Skeletal muscle tissue (tissue), 4 donors: ENCODE measurements around the gene AK8. TPM values are rescaled to one million over a fixed set of nuclear protein-coding genes. Genes with fewer than 3 reads are reported as not detected.

Experiments used
- H3K27ac ChIP-seq: one replicate; pipeline ENCODE4 v1.7.0; 2013; ENCODE audit warnings: mild to moderate bottlenecking, low read depth, low read length, inconsistent platforms
- H3K27me3 ChIP-seq, 3 donors: one replicate each; pipeline ENCODE4 v1.7.0; 2013; ENCODE audit warnings: low read length in 3 of 3; ENCODE audit not compliant: control insufficient read depth in 3 of 3, insufficient read depth in 3 of 3
- H3K36me3 ChIP-seq, 3 donors: one replicate each; pipeline ENCODE4 v1.7.0; 2013; ENCODE audit warnings: low read length in 3 of 3; ENCODE audit not compliant: control insufficient read depth in 3 of 3, insufficient read depth in 3 of 3
- H3K4me1 ChIP-seq, 3 donors: one replicate each; pipeline ENCODE4 v1.7.0; 2013; ENCODE audit warnings: low read length in 3 of 3, mild to moderate bottlenecking in 3 of 3; ENCODE audit not compliant: control insufficient read depth in 3 of 3, insufficient read depth in 3 of 3
- H3K4me3 ChIP-seq, 3 donors: one replicate each; pipeline ENCODE4 v1.7.0; 2013; ENCODE audit warnings: low read length in 3 of 3
- H3K9ac ChIP-seq, 3 donors: one replicate each; pipeline ENCODE4 v1.7.0; 2013; ENCODE audit warnings: low read length in 3 of 3, mild to moderate bottlenecking in 3 of 3, moderate library complexity in 2 of 3, low read depth in 1 of 3
- H3K9me3 ChIP-seq, 3 donors: one replicate each; pipeline ENCODE4 v1.7.0; 2013; ENCODE audit warnings: low read length in 3 of 3; ENCODE audit not compliant: control insufficient read depth in 3 of 3
- total RNA-seq: library from RNA; depleted of rRNA; stranded (reverse); fragments of >200 nt; gene quantifications from one replicate; pipeline ENCODE4 v1.2.3, GENCODE V29; 2014
- donor health status: Osteomylitis.

AK8 gene
- total RNA-seq, 1 donor from 2014 or later, result 0.52 TPM

DNA sequence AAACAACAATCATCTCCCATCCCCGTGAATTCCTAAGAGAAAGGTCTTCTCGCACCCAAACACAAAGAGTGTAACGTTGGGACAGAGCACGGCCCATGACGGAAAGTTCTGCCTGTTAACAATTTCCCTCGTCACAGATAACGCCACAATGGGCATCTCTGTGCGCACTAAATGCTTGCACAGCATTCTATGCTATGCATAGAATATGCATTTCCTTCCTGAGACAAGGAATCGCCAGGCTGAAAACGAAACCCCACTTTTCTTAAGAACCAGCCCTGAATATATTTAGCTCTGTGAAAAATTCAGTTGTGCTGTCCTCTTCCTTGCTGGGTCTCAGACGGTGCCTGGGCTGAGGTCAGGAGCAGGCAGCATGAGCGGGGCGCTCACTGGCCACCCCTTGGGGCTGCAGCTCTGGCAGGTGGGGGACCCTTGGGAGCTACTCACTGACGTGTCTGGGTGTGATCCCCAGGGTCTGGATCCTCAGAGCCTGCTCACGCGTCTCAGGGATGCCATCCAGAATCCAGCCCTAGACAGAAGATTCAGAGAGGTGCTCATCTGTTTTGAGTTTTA is 49.8 kb downstream of the AK8 start:
- Histone ChIP-seq H3K27ac (no peak overlapping the region), H3K36me3 (no peaks in the 10 kb centered on the region), H3K9ac (no peak overlapping the region), H3K9me3 (no peaks in the 10 kb centered on the region), H3K4me3 (no peak overlapping the region), H3K4me1 (no peaks in the 10 kb centered on the region), H3K27me3 (peaks cover 7 to 39% (median 22%) of the 10 kb centered on the region in 3 donors)

DNA sequence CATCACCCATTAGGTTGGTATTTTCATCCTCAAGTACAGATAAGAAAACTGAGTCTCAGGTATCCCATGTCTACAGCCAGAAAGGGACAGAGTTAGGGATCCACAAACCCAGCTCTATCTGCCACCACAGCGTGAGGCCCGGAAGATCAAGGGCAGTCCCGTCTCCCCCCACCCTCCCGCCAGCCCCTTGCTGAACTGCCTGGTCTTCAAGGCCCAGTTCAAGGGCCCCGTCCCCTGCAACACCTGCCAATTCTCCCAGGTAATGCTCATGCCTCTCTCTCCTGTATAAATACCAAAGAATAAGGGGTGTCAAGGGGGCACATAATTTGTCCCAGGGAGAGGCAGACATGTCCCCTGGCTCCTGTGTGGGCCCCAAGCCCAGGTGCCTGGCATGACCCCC is 50.7 kb downstream of the AK8 start:
- H3K4me3 ChIP-seq, result no peak overlapping the region
- no peak overlapping the region for H3K27ac ChIP-seq
- H3K27me3 ChIP-seq, result peaks cover 7 to 40% (median 30%) of the 10 kb centered on the region in 3 donors
- H3K9ac ChIP-seq, result no peak overlapping the region
- no peaks in the 10 kb centered on the region for H3K9me3 ChIP-seq
- H3K36me3 ChIP-seq, result no peaks in the 10 kb centered on the region
- no peaks in the 10 kb centered on the region for H3K4me1 ChIP-seq

DNA sequence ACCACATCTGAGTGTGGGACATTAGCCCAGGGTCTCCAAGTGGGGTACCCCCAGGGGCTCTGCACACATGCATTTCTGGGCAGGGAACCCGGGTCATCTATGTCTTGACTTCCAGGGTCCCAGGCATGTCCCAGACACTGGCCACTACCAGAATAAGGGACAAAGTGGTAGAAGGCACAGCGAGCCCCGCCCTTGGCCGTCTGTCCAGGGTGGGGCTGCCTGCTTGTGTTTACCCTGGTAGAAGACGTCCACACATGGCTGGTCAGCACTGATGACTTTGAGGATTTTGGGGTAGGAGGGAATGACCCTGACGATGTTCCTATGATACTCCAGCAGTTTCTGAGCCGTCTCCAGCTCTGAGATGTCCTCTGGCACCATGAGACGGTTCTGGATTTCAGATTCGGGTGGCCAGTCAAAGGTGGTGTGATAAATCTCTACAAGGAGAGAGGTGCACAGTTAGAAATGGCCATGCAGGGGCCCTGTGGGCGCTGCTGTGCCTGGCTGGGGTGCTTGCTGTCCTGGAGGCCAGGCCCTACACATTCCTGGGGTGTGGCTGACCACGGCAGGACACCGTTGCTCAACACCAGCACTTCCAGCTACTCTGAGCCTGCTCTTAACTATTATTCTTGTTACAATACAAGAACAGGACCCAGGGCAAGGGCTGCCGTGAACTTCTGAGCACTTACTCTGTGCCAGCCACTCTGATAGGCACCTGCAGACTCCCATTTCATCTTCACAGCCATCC is 51.3 kb downstream of the AK8 start:
- H3K27ac ChIP-seq, result no peak overlapping the region
- no peaks in the 10 kb centered on the region for H3K9me3 ChIP-seq
- peaks cover 7 to 37% (median 30%) of the 10 kb centered on the region in 3 donors for H3K27me3 ChIP-seq
- H3K4me1 ChIP-seq, result no peaks in the 10 kb centered on the region
- no peak overlapping the region for H3K4me3 ChIP-seq
- H3K9ac ChIP-seq, result no peak overlapping the region
- no peaks in the 10 kb centered on the region for H3K36me3 ChIP-seq

DNA sequence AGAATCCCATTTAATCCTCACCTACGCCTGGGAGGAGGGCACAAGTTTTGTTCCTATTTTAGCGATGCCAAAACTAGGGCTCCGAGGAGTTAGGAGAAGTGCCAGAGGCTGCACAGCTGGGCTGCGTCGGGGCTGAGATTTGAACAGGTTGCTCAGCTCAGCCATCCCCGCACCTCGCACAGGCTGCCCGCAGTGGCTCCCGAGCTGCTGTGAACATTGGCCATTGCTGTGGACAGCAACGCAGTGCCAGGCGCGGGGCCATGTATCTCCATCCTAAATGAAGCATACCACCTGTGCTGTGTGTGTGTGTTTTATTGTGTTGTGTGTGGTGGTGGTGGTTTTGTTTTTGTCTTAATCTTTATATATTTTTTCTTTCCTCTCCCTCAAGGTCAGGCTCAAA is 52.0 kb downstream of the AK8 start:
- Histone ChIP-seq H3K27me3 (peaks cover 7 to 37% (median 30%) of the 10 kb centered on the region in 3 donors), H3K27ac (no peak overlapping the region), H3K9ac (no peak overlapping the region), H3K36me3 (no peaks in the 10 kb centered on the region), H3K9me3 (no peaks in the 10 kb centered on the region), H3K4me1 (no peaks in the 10 kb centered on the region), H3K4me3 (no peak overlapping the region)

DNA sequence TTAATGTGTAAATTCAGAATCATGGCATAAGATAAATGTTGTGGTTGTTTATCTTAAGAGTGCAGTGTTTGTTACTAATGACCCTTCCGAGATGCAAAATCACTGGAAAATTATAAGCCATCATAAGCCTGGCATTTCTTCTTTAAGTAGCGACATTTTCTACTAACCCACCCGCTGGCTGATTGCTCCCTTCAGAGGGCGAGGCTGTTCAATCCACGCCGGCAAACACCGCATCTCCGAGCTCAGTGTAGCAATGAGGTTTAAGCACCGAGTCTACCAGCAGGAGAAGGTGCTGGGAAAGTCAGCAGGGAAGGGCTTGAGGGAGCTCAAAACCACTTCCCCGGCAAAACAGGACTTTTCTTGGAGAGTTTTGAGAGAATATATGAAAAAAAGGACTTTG is 52.7 kb downstream of the AK8 start:
- Histone ChIP-seq H3K9me3 (no peaks in the 10 kb centered on the region), H3K4me3 (no peak overlapping the region), H3K27me3 (peaks cover 7 to 37% (median 30%) of the 10 kb centered on the region in 3 donors), H3K4me1 (no peaks in the 10 kb centered on the region), H3K36me3 (no peaks in the 10 kb centered on the region), H3K27ac (no peak overlapping the region), H3K9ac (no peak overlapping the region)

DNA sequence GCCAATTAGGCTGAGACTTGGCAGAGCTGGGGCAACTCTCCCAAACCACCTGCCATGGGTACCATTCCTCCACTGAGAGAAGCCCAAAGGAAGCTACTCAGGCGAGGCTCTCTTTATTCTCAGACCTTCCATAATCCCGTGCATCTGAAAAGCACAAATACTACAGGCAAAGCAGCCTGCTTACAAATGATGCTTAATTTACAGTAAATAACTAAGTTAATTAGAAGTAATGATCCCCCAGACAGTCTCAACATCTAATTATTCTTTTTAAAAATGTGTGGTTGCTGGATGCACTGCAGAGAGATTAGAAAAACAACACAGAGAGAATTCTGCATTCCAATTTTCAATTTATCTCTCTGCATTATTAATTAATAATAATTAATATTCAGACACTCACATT is 53.1 kb downstream of the AK8 start:
- no peak overlapping the region for H3K9ac ChIP-seq
- H3K27me3 ChIP-seq, result peaks cover 7 to 37% (median 30%) of the 10 kb centered on the region in 3 donors
- no peaks in the 10 kb centered on the region for H3K4me1 ChIP-seq
- no peaks in the 10 kb centered on the region for H3K9me3 ChIP-seq
- no peak overlapping the region for H3K27ac ChIP-seq
- no peaks in the 10 kb centered on the region for H3K36me3 ChIP-seq
- no peak overlapping the region for H3K4me3 ChIP-seq

DNA sequence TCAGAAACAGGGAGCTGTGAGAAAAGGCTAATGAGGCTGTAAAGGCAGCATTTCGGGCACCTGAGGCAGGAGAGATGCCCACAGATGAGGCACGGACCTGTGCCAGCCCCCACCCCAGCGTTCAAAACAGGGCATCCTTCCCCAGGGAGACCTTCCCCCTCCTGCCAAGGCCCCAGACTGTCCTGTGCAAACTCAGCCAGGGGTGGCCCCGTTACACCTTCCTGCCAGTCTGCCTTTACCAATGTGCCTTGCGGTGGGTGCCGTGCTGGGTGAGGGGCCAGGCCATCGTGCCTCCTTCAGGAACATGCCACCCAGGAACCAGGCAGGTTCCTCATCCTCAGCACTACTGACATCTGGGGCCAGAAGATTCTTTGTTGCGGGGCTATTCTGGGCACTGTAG is 53.9 kb downstream of the AK8 start:
- no peak overlapping the region for H3K27ac ChIP-seq
- no peak overlapping the region for H3K4me3 ChIP-seq
- no peaks in the 10 kb centered on the region for H3K9me3 ChIP-seq
- no peak overlapping the region for H3K9ac ChIP-seq
- no peaks in the 10 kb centered on the region for H3K36me3 ChIP-seq
- no peaks in the 10 kb centered on the region for H3K4me1 ChIP-seq
- H3K27me3 ChIP-seq, result peaks cover 7 to 37% (median 30%) of the 10 kb centered on the region in 3 donors

DNA sequence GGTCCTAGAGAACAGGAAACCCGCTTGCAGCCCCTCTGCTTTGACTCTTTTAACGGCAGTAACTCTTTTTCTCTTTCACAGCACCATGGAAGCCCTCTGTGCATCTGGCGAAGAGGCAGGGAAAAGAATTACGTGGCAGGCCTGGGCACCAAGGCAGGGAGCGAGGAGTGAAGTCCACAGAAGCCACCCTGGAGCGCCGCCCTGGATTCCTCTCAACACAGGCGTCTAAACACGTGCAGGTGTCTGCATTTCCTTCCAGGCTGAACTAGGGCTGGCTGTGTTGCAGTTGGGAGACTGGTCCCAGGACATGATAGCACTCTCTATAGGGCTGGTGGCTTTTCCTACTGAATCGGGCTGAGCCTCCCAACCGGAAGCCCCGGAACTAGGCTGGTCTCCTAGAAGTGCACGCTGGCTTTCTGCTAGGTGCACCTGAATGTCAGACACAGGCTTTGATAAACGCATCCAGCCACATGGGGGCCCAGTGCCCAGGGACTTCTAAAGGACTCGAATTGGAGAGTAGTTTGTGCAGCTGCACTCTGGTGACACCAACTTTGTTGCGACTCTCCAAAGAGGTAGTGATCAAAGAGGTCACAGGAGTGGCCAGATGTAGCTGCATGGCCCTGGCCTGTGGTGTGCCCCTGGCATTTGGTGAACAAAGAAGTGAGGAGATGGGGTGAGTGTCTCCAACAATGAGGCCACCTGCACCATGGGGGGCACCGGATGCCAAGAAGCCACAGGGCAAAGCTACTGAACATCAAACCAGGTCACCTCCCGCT is 54.5 kb downstream of the AK8 start:
- Histone ChIP-seq H3K9me3 (no peaks in the 10 kb centered on the region), H3K4me1 (no peaks in the 10 kb centered on the region), H3K36me3 (no peaks in the 10 kb centered on the region), H3K4me3 (no peak overlapping the region), H3K27ac (no peak overlapping the region), H3K27me3 (peaks cover 7 to 39% (median 30%) of the 10 kb centered on the region in 3 donors), H3K9ac (no peak overlapping the region)

DNA sequence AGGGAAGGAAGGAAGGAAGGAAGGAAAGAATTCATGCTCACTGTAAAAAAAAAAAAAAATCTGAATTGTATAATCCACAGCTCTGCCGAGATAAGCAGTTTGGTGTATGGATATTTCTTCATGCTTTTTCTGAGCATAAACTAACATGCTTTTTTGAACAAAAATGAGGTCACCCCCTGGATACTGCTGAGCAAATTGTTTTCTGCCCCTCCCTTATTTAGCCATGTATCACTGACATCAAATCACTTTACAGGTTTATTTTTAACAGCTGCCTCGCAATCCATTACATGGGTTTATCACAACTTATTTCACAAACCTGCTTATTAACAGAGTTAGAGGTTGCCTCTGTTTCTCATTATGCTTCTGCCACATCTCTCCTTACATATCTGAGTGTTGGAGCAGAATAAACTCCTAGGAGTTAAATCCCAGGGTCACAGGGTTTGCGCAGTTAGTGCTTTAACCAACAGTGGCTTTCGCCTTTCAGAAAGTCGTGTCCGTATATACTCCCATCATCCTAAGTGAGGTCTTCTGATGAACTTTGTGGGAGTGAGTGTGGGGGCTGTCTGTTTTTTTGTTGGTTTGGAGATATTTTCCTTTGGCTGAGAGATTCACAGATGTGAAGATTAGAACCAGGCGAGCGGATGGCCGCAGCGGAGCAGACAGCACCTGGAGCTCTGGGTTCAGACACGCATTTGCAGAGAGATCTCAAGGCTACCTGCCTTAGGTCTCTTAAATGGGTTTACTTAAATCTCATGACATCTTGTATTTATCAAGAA is 57.7 kb downstream of the AK8 start:
- Histone ChIP-seq H3K27ac (no peak overlapping the region), H3K27me3 (peaks cover 12 to 29% (median 26%) of the 10 kb centered on the region in 3 donors), H3K9me3 (no peaks in the 10 kb centered on the region), H3K4me3 (no peak overlapping the region), H3K4me1 (no peaks in the 10 kb centered on the region), H3K9ac (no peak overlapping the region), H3K36me3 (no peaks in the 10 kb centered on the region)
